ENCODE results near the gene RAB3GAP1. TPM values are rescaled to one million over a fixed set of nuclear protein-coding genes. Genes with fewer than 3 reads are reported as not detected.

RAB3GAP1 gene
- total and polyA plus RNA-seq, 12 donors = 12.9 to 48.5 (median 33.8) TPM

DNA sequence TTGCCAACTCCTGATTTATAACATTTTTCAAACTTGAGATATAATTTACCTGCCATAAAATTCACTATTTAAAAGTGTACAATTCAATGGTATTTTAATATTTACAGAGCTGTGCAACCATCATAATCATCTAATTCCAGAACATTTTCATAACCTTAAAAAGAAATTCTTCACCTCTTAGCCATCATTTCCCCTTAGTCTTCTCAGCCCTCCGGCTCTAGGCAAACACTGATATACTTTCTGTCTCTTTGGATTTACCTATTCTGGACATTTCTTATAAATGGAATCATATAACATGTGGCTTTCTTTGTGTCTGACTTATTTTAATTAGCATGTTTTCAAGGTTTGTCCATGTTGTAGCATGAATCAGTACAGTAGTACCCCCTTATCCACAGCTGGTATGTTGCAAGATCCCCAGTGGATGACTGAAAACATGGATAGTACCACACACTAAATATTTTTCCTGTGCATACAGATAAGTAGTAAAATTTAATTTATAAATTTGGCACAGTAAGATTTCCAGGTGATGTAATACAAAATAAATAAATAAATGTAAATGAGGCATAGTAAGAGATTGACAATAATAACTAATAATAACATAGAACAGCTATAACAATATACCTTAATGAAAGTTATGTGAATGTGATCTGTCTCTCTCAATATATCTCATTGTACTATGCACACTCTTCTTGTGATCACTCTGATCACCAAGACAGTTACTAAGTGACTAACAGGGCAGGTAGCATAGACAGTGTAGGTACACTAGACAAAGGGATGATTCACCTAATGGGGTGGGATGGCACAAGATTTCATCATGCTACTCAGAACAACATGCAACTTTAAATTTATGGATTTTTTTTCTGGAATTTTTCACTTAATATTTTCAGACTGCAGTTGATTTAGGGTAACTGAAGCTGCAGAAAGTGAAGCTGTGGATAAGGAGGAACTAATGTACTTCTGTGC, 73.1 kb downstream of the RAB3GAP1 start:
- TF ChIP-seq, protein P1, sequence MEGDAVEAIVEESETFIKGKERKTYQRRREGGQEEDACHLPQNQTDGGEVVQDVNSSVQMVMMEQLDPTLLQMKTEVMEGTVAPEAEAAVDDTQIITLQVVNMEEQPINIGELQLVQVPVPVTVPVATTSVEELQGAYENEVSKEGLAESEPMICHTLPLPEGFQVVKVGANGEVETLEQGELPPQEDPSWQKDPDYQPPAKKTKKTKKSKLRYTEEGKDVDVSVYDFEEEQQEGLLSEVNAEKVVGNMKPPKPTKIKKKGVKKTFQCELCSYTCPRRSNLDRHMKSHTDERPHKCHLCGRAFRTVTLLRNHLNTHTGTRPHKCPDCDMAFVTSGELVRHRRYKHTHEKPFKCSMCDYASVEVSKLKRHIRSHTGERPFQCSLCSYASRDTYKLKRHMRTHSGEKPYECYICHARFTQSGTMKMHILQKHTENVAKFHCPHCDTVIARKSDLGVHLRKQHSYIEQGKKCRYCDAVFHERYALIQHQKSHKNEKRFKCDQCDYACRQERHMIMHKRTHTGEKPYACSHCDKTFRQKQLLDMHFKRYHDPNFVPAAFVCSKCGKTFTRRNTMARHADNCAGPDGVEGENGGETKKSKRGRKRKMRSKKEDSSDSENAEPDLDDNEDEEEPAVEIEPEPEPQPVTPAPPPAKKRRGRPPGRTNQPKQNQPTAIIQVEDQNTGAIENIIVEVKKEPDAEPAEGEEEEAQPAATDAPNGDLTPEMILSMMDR (IDR thresholded peaks at IDR 0.05) = no peak
- TF ChIP-seq POLR2A (IDR thresholded peaks at IDR 0.05) = no peak
- Histone ChIP-seq H3K27ac (no peak overlapping the region), H3K4me1 (replicated peaks in 1 of 2) (no peaks in the 10 kb centered on the region), H3K27me3 (no peaks in the 10 kb centered on the region), H3K4me3 (no peak overlapping the region), H3K9me3 (replicated peaks in 1 of 3) (no peaks in the 10 kb centered on the region), H3K36me3 (replicated peaks in 1 of 2) (peaks cover 0 to 26% of the 10 kb centered on the region in 2 donors)
- intact Hi-C loops (cut with DNase I) = no loop called here
- no peak for DNase-seq
- WGBS, 4 donors = 90 to 100% (median 97%) methylated on average over 1 of the region's 1 CpG

DNA sequence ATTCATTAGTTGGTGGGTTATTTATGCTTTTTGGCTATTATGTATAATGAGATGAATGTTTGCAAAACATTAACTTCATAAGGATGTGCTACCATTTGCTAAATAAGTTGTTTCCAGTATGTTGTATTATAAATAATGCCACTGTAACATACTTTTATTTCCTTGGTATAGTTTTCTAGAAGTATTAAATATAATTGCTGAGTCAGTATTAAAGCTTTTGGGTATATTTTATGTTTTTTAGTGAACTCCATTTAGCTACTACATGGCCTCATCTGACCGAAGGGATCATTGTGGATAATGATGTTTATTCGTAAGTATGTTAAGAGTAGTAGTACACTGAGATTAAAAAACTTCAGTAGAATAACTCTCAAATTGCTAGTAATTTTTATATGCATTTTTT, 73.8 kb downstream of the RAB3GAP1 start:
- DNase-seq = no peak
- Histone ChIP-seq H3K4me3 (no peak overlapping the region), H3K9me3 (replicated peaks in 1 of 3) (no peaks in the 10 kb centered on the region), H3K36me3 (replicated peaks in 1 of 2) (peaks cover 0 to 33% of the 10 kb centered on the region in 2 donors), H3K4me1 (replicated peaks in 1 of 2) (no peaks in the 10 kb centered on the region), H3K27ac (no peak overlapping the region), H3K27me3 (no peaks in the 10 kb centered on the region)
- 97 to 99% (median 98%) methylated on average over 2 of the region's 2 CpGs for WGBS, 4 donors
- TF ChIP-seq, protein P1 (IDR thresholded peaks at IDR 0.05) = no peak
- no peak for TF ChIP-seq POLR2A (IDR thresholded peaks at IDR 0.05)
- intact Hi-C loops (cut with DNase I) = no loop called here

DNA sequence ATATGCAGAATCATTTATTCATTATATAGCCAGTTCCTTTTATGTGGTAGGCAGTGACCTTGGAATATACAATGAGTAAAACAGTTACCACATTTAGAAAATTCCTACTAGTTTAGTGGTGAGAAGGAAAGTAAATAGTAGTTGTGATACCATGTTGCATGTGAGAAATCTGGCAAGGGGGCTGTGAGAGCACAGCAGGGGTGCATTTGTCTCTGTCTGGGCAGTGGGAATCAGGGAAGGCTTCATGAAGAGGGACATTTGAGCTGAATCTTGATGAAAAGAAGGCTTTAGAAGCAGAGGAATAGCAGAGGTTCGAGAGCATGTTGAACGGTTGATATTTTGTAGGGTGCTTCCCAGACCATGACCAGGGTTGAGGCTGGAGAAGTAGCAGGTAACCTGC, 78.7 kb downstream of the RAB3GAP1 start:
- Histone ChIP-seq H3K27ac (no peak overlapping the region), H3K4me3 (no peak overlapping the region), H3K9me3 (replicated peaks in 1 of 3) (no peaks in the 10 kb centered on the region), H3K27me3 (no peaks in the 10 kb centered on the region), H3K4me1 (replicated peaks in 1 of 2) (no peaks in the 10 kb centered on the region), H3K36me3 (replicated peaks in 1 of 2) (peaks cover 0 to 54% of the 10 kb centered on the region in 2 donors)
- no peak for DNase-seq
- WGBS, 4 donors = 94 to 100% (median 96%) methylated on average over 2 of the region's 2 CpGs
- TF ChIP-seq, protein P1 (IDR thresholded peaks at IDR 0.05) = no peak
- TF ChIP-seq POLR2A (IDR thresholded peaks at IDR 0.05) = no peak
- intact Hi-C loops (cut with DNase I) = no loop called here

DNA sequence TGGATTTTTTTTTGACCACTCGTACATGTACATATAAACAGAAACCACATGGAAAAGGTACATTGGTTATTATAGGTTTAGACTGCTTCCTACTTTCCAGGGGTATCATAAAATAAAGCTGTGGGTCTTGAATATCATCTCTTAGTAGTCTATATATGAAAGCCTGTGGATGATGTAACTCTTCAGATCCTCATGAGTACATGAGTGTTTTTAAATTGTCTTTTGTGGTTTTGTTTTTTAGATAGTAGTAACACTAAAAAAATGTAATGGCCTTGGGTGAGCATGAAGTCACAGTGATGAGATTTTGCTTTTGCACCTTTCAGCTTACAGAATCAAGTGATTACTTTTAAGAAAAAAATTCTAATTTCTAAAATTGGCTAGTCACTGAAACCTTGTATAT, 80.2 kb downstream of the RAB3GAP1 start:
- WGBS, 4 donors = 89 to 97% (median 93%) methylated on average over 1 of the region's 1 CpG
- intact Hi-C loops (cut with DNase I) = no loop called here
- TF ChIP-seq POLR2A (IDR thresholded peaks at IDR 0.05) = no peak
- TF ChIP-seq, protein P1 (IDR thresholded peaks at IDR 0.05) = no peak
- Histone ChIP-seq H3K4me3 (no peak overlapping the region), H3K9me3 (replicated peaks in 1 of 3) (no peaks in the 10 kb centered on the region), H3K27me3 (no peaks in the 10 kb centered on the region), H3K36me3 (replicated peaks in 1 of 2) (peaks cover 0 to 51% of the 10 kb centered on the region in 2 donors), H3K4me1 (replicated peaks in 1 of 2) (no peaks in the 10 kb centered on the region), H3K27ac (no peak overlapping the region)
- no peak for DNase-seq

Data from adrenal gland (tissue), 12 donors.